AG08395 (cell line): ENCODE data around the gene AFF3.
A peak's percentile ranks its signal among the peaks of the same experiment; 100 is the strongest.
"Not testable (repeated sequence)": the region's sequence is repeated elsewhere in the genome, so short reads cannot be mapped to it uniquely, and the experiment has no call there.

Experiments used
- DNase-seq: peaks from one replicate; pipeline ENCODE4 v3.0.0; 2012; ENCODE audit warnings: mixed read lengths, low spot score

Gene AFF3

GRCh38 chr2:100106460-100106859 is 35.9 kb downstream of the AFF3 start:
- DNase-seq: no peak

GRCh38 chr2:100105678-100106054 is 36.7 kb downstream of the AFF3 start:
- DNase-seq: no peak

- DNase-seq: peak; percentile 33
Measured at GRCh38 chr2:100104718-100105677, 37.4 kb downstream of the AFF3 start.

GRCh38 chr2:100104265-100104664 is 38.1 kb downstream of the AFF3 start:
- not testable (repeated sequence) for DNase-seq

- DNase-seq: not testable (repeated sequence)
Measured at GRCh38 chr2:100103527-100104252, 38.7 kb downstream of the AFF3 start.

- DNase-seq: not testable (repeated sequence)
Measured at GRCh38 chr2:100102466-100103180, 39.8 kb downstream of the AFF3 start.

GRCh38 chr2:100098855-100099254 is 43.5 kb downstream of the AFF3 start:
- not testable (repeated sequence) for DNase-seq

GRCh38 chr2:100097611-100098294 is 44.6 kb downstream of the AFF3 start:
- DNase-seq: not testable (repeated sequence)

- not testable (repeated sequence) for DNase-seq
Measured at GRCh38 chr2:100095845-100096244, 46.5 kb downstream of the AFF3 start.

- not testable (repeated sequence) for DNase-seq
Measured at GRCh38 chr2:100091807-100092206, 50.6 kb downstream of the AFF3 start.

- not testable (repeated sequence) for DNase-seq
Measured at GRCh38 chr2:100085744-100086143, 56.6 kb downstream of the AFF3 start.

GRCh38 chr2:100083421-100084216 is 58.8 kb downstream of the AFF3 start:
- not testable (repeated sequence) for DNase-seq

- not testable (repeated sequence) for DNase-seq
Measured at GRCh38 chr2:100082302-100082978, 60.0 kb downstream of the AFF3 start.

GRCh38 chr2:100077935-100078334 is 64.5 kb downstream of the AFF3 start:
- no peak for DNase-seq

- DNase-seq: no peak
Measured at GRCh38 chr2:100077456-100077855, 64.9 kb downstream of the AFF3 start.

GRCh38 chr2:100075532-100075931 is 66.9 kb downstream of the AFF3 start:
- DNase-seq: no peak

- DNase-seq: no peak
Measured at GRCh38 chr2:100073110-100073509, 69.3 kb downstream of the AFF3 start.

GRCh38 chr2:100072503-100072902 is 69.9 kb downstream of the AFF3 start:
- no peak for DNase-seq

GRCh38 chr2:100071335-100072043 is 70.9 kb downstream of the AFF3 start:
- DNase-seq: no peak

- DNase-seq: no peak
Measured at GRCh38 chr2:100070078-100070477, 72.3 kb downstream of the AFF3 start.
